ENCODE results near the gene KIF4A.
"Not testable (repeated sequence)": the region's sequence is repeated elsewhere in the genome, so short reads cannot be mapped to it uniquely, and the experiment has no call there.

GRCh38 chrX:70323628-70324027 is 33.7 kb downstream of the KIF4A start:
- not testable (repeated sequence) for TF ChIP-seq CTCF (IDR thresholded peaks at IDR 0.05; ENCODE audit: insufficient read depth, low read length); POLR2AphosphoS5 (IDR thresholded peaks at IDR 0.05; ENCODE audit: low read depth); SPI1 (IDR thresholded peaks at IDR 0.05; ENCODE audit: borderline replicate concordance, low read depth); GABPA (IDR thresholded peaks at IDR 0.05; ENCODE audit: low read depth)
